Putamen (tissue), 1 donor: ENCODE data around the gene OR14K1.
"Not testable (repeated sequence)": the region's sequence is repeated elsewhere in the genome, so short reads cannot be mapped to it uniquely, and the experiment has no call there.

Source experiments
- DNase-seq: peaks from one replicate; pipeline ENCODE4 v3.0.0-alpha.2; 2016; ENCODE audit warnings: low spot score

The OR14K1 gene

GRCh38 chr1:247738315-247738714 is at the start of gene OR14K1:
OR14K1 (plus strand) TSS chr1:247738615; CDS start chr1:247738615, 0 bp downstream.
- no peak for DNase-seq

GRCh38 chr1:247701338-247701737 is 37.1 kb upstream of the OR14K1 start:
- no peak for DNase-seq

DNA sequence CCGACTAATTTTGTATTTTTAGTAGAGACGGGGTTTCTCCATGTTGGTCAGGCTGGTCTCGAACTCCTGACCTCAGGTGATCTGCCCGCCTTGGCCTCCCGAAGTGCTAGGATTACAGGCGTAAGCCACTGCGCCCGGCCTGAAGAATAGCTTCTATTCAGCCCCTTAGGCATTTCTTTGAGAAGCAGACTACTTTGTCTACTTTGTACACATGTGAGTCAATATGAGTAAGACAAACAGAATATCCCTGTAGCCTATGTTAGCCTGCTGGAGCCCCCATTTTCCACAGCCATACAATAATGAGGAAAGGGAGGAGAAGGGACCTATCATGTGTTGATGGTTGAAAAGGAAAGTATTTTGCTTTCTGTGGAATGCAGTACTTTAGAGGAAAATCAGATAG is 27.7 kb upstream of the OR14K1 start:
- DNase-seq: not testable (repeated sequence)

- DNase-seq: no peak
Observed at GRCh38 chr1:247713753-247714152, 24.7 kb upstream of the OR14K1 start.

GRCh38 chr1:247716546-247716945 is 21.9 kb upstream of the OR14K1 start, which contains the start of gene OR6F1:
OR6F1 (minus strand) TSS chr1:247716646; CDS start chr1:247712755, 3,891 bp downstream.
- DNase-seq: no peak

GRCh38 chr1:247721222-247721621 is 17.2 kb upstream of the OR14K1 start:
- no peak for DNase-seq

- DNase-seq: no peak
Observed at GRCh38 chr1:247740721-247741120, 2.3 kb downstream of the OR14K1 start.

GRCh38 chr1:247741756-247742155 is 3.3 kb downstream of the OR14K1 start:
- DNase-seq: no peak

- DNase-seq: not testable (repeated sequence)
Observed at GRCh38 chr1:247742215-247742760, 3.9 kb downstream of the OR14K1 start.

- DNase-seq: no peak
Observed at GRCh38 chr1:247746391-247746935, 8.0 kb downstream of the OR14K1 start.

GRCh38 chr1:247747616-247748015 is 9.2 kb downstream of the OR14K1 start:
- DNase-seq: no peak

- DNase-seq: no peak
Observed at GRCh38 chr1:247748041-247748440, 9.6 kb downstream of the OR14K1 start, which contains the start of gene OR14A2. OR14A2 (minus strand) TSS chr1:247748141.

GRCh38 chr1:247749870-247750269 is 11.5 kb downstream of the OR14K1 start:
- no peak for DNase-seq

GRCh38 chr1:247754311-247754710 is 15.9 kb downstream of the OR14K1 start:
- DNase-seq: not testable (repeated sequence)

- DNase-seq: no peak
Observed at GRCh38 chr1:247760456-247760855, 22.0 kb downstream of the OR14K1 start, which contains the start of gene OR1C1. OR1C1 (minus strand) TSS chr1:247760556; CDS start chr1:247758406, 2,150 bp downstream.

GRCh38 chr1:247769603-247770002 is 31.2 kb downstream of the OR14K1 start:
- no peak for DNase-seq
